HCT116 (cell line): ENCODE results near the gene DNAL4. TPM values are rescaled to one million over a fixed set of nuclear protein-coding genes. Genes with fewer than 3 reads are reported as not detected.

Experiments used
- ATAC-seq: fragments of 200-7000 bp; cut with Tn5 transposase; 2 replicates; pipeline ENCODE4 v1.9.1; 2020; ENCODE audit warnings: mild to moderate bottlenecking, moderate library complexity
- BruUV-seq: library from RNA; stranded (reverse); fragments of 400-500 nt; replicated peaks from 2 replicates; lab custom pipeline; 2021; lab: Mats Ljungman, UMichigan
- CTCF ChIA-PET: fragments of 300-600 bp; sonication (Branson Sonifier 250); formaldehyde crosslinking; loops from one replicate; lab custom pipeline; 2021; ENCODE audit warnings: antibody characterized with exemption; lab: Charles Lee
- POLR2A ChIA-PET: fragments of 300-600, 350-600 bp; sonication (Branson Sonifier 250); formaldehyde crosslinking; loops from one replicate; lab custom pipeline; 2021; ENCODE audit warnings: antibody characterized with exemption; lab: Charles Lee
- RAD21 ChIA-PET, 2 experiments: fragments of 300-600 bp; sonication (Branson Sonifier 250); formaldehyde crosslinking; loops; one replicate each; lab custom pipeline; 2023; ENCODE audit warnings: low total read pairs in 2 of 2; ENCODE audit not compliant: uncharacterized antibody in 2 of 2, unreplicated experiment in 2 of 2, low non-redundant PET in 1 of 2; lab: Charles Lee
- DNase-seq: peaks from one replicate; pipeline ENCODE4 v3.0.0-alpha.2; 2010; ENCODE audit warnings: low read depth, low spot score
- H2AFZ ChIP-seq: fragments of 200-600 bp; shearing (Covaris generic), sonication (generic); 2 replicates; pipeline ENCODE4 v1.6.1; 2017; ENCODE audit warnings: low read depth, mixed run types, mixed read lengths, antibody characterized with exemption, low read length; ENCODE audit not compliant: poor library complexity, severe bottlenecking
- H3K27ac ChIP-seq: 2 replicates; pipeline ENCODE4 v1.5.1; 2012; ENCODE audit warnings: low read depth, low read length
- H3K27me3 ChIP-seq: fragments of 200-600 bp; sonication (generic); 2 replicates; pipeline ENCODE4 v1.6.1; 2016; ENCODE audit warnings: mixed run types, low read length, mixed read lengths; ENCODE audit not compliant: insufficient read depth
- H3K36me3 ChIP-seq, 2 experiments: fragments of 200-500 bp in 1 of 2; fragments of 200-600 bp in 1 of 2; sonication (Bioruptor generic) in 1 of 2; sonication (generic) in 1 of 2; 2 replicates each; pipeline versions ENCODE4 v1.5.1 to v1.6.1; 2014 to 2016; ENCODE audit warnings: low read length in 2 of 2, inconsistent platforms in 1 of 2, mixed read lengths in 1 of 2, mixed run types in 1 of 2; ENCODE audit not compliant: insufficient read depth in 2 of 2, control insufficient read depth in 1 of 2
- H3K4me1 ChIP-seq, 2 experiments: fragments of 200-600 bp in 1 of 2; sonication (generic) in 1 of 2; 2 replicates each; pipeline versions ENCODE4 v1.5.1 to v1.6.1; 2012 to 2017; ENCODE audit warnings: low read length in 2 of 2, inconsistent platforms in 1 of 2, mild to moderate bottlenecking in 1 of 2, mixed read lengths in 1 of 2, mixed run types in 1 of 2, moderate library complexity in 1 of 2; ENCODE audit not compliant: insufficient read depth in 2 of 2, control insufficient read depth in 1 of 2
- H3K4me2 ChIP-seq: fragments of 200-600 bp; sonication (generic); 2 replicates; pipeline ENCODE4 v1.6.1; 2017; ENCODE audit warnings: mixed run types, low read length, mixed read lengths
- H3K4me3 ChIP-seq, 2 experiments: fragments of 200-600 bp in 1 of 2; sonication (generic) in 1 of 2; replicated peaks in 1 of 2; 2 replicates each; pipeline ENCODE4 v1.5.1; 2011 to 2016; ENCODE audit warnings: low read length in 2 of 2, control low read depth in 1 of 2, low read depth in 1 of 2, mild to moderate bottlenecking in 1 of 2, mixed read lengths in 1 of 2, mixed run types in 1 of 2
- H3K79me2 ChIP-seq: fragments of 200-600 bp; sonication (generic); 2 replicates; pipeline ENCODE4 v1.6.1; 2017; ENCODE audit warnings: mild to moderate bottlenecking, mixed run types, low read length, moderate library complexity, mixed read lengths; ENCODE audit not compliant: insufficient read depth
- H3K9ac ChIP-seq: fragments of 200-600 bp; sonication (generic); 2 replicates; pipeline ENCODE4 v1.6.1; 2016; ENCODE audit warnings: low read length, mixed read lengths
- H3K9me2 ChIP-seq: fragments of 200-600 bp; sonication (generic), shearing (Covaris generic); 2 replicates; pipeline ENCODE4 v1.6.1; 2017; ENCODE audit warnings: mixed run types, mild to moderate bottlenecking, moderate library complexity; ENCODE audit not compliant: insufficient read depth
- H3K9me3 ChIP-seq, 2 experiments: fragments of 200-500 bp in 1 of 2; fragments of 200-600 bp in 1 of 2; sonication (Bioruptor generic) in 1 of 2; sonication (generic) in 1 of 2; 2 replicates each; pipeline ENCODE4 v1.6.1; 2014 to 2017; ENCODE audit warnings: low read length in 2 of 2, mixed read lengths in 2 of 2, inconsistent platforms in 1 of 2, low read depth in 1 of 2, mild to moderate bottlenecking in 1 of 2, mixed run types in 1 of 2, moderate library complexity in 1 of 2; ENCODE audit not compliant: control insufficient read depth in 1 of 2, insufficient read depth in 1 of 2
- H4K20me1 ChIP-seq: fragments of 200-600 bp; sonication (generic), shearing (Covaris generic); 2 replicates; pipeline ENCODE4 v1.6.1; 2017; ENCODE audit warnings: mixed run types, mild to moderate bottlenecking, moderate library complexity; ENCODE audit not compliant: insufficient read depth
- CEBPB ChIP-seq: IDR thresholded peaks from 2 replicates; pipeline ENCODE4 v1.6.1; 2012; ENCODE audit warnings: low read depth
- ELF1 ChIP-seq: IDR thresholded peaks from 2 replicates; pipeline ENCODE4 v1.6.1; 2012; ENCODE audit warnings: low read depth, borderline replicate concordance
- POLR2AphosphoS5 ChIP-seq: IDR thresholded peaks from 2 replicates; pipeline ENCODE4 v1.6.1; 2011; ENCODE audit warnings: mild to moderate bottlenecking, low read depth, low read length, moderate library complexity
- TCF7L2 ChIP-seq: IDR thresholded peaks from 2 replicates; pipeline ENCODE4 v1.7.0; 2011; ENCODE audit warnings: borderline replicate concordance, inconsistent platforms; ENCODE audit not compliant: insufficient read depth, insufficient read length; ENCODE audit errors: extremely low read depth
- intact Hi-C: fragments of 100-400 bp; cut with micrococcal nuclease; formaldehyde crosslinking; loops from 2 replicates; pipeline ENCODE4 v1.10.0; 2022
- total RNA-seq: library from RNA; stranded (reverse); gene quantifications from one replicate; pipeline ENCODE4 v1.2.1, GENCODE V29; 2021; ENCODE audit not compliant: unreplicated experiment
- TF ChIP-seq, protein P1 (sequence below), 3 experiments: fragments of 200-600 bp in 1 of 3; sonication (generic) in 1 of 3; IDR thresholded peaks in 2 of 3; conservative IDR thresholded peaks in 1 of 3; 2 replicates each; pipeline ENCODE4 v1.5.1; 2012 to 2017; ENCODE audit warnings: low read depth in 2 of 3, low read length in 2 of 3, antibody characterized with exemption in 1 of 3, borderline replicate concordance in 1 of 3, control low read depth in 1 of 3, mild to moderate bottlenecking in 1 of 3, mixed read lengths in 1 of 3, mixed run types in 1 of 3, moderate library complexity in 1 of 3; ENCODE audit not compliant: insufficient read depth in 1 of 3
- TF ChIP-seq, protein P2 (sequence below): IDR thresholded peaks from 2 replicates; pipeline ENCODE4 v1.6.1; 2012; ENCODE audit warnings: low read depth

The DNAL4 gene
- total RNA-seq, 1 experiment from 2014 or later, result 18.3 TPM

DNA sequence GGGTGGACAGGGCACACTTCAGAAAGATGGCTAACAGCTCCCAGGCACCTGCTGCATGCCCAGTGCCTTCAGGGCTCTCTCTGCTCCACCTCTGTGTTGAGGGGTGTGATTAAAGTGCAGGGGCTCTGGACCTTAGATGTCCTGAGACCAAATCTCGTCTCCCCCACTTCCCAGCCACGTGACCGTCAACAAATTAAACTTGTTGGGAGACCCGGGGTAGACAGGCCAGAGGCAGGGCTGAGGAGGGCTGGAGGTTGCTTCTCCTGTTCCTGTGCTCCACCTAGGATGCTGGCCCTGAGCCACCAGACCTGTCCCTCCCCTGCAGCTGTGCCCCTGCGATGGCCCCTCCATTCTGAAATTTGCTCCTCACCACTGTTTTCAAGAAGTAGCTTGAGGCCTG lies 32.9 kb upstream of the DNAL4 start:
- CTCF ChIA-PET, result no interaction called here

More for the DNA sequence above, 32.9 kb upstream of the DNAL4 start:
- POLR2A ChIA-PET, result no interaction called here
- H3K27ac ChIP-seq, result no peak overlapping the region
- BruUV-seq, result no TSS peak
- H3K4me3 ChIP-seq, result no peak overlapping the region
- H3K27me3 ChIP-seq, result no peaks in the 10 kb centered on the region
- H3K4me1 ChIP-seq, result peaks cover 5 to 12% of the 10 kb centered on the region in 2 experiments
- ATAC-seq, result no peak
- no peak overlapping the region for H2AFZ ChIP-seq
- no peak overlapping the region for H3K4me2 ChIP-seq
- intact Hi-C loops, result no loop called here
- H3K36me3 ChIP-seq, result no peaks in the 10 kb centered on the region
- RAD21 ChIA-PET, result no interaction called here
- no peak overlapping the region for H3K9ac ChIP-seq
- H3K9me3 ChIP-seq, result no peaks in the 10 kb centered on the region
- H4K20me1 ChIP-seq, result no peaks in the 10 kb centered on the region
- no peak for DNase-seq
- H3K79me2 ChIP-seq, result no peaks in the 10 kb centered on the region
- TF ChIP-seq TCF7L2, result no peak
- no peak for TF ChIP-seq ELF1
- no peak for TF ChIP-seq POLR2AphosphoS5
- TF ChIP-seq, protein P1, sequence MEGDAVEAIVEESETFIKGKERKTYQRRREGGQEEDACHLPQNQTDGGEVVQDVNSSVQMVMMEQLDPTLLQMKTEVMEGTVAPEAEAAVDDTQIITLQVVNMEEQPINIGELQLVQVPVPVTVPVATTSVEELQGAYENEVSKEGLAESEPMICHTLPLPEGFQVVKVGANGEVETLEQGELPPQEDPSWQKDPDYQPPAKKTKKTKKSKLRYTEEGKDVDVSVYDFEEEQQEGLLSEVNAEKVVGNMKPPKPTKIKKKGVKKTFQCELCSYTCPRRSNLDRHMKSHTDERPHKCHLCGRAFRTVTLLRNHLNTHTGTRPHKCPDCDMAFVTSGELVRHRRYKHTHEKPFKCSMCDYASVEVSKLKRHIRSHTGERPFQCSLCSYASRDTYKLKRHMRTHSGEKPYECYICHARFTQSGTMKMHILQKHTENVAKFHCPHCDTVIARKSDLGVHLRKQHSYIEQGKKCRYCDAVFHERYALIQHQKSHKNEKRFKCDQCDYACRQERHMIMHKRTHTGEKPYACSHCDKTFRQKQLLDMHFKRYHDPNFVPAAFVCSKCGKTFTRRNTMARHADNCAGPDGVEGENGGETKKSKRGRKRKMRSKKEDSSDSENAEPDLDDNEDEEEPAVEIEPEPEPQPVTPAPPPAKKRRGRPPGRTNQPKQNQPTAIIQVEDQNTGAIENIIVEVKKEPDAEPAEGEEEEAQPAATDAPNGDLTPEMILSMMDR (IDR thresholded peaks at IDR 0.05 in 2 of 3, conservative IDR thresholded peaks at IDR 0.05 in 1 of 3; ENCODE audit: borderline replicate concordance in 1 of 3, insufficient read depth in 1 of 3, low read depth in 2 of 3, low read length in 2 of 3), result no peak
- TF ChIP-seq, protein P2, sequence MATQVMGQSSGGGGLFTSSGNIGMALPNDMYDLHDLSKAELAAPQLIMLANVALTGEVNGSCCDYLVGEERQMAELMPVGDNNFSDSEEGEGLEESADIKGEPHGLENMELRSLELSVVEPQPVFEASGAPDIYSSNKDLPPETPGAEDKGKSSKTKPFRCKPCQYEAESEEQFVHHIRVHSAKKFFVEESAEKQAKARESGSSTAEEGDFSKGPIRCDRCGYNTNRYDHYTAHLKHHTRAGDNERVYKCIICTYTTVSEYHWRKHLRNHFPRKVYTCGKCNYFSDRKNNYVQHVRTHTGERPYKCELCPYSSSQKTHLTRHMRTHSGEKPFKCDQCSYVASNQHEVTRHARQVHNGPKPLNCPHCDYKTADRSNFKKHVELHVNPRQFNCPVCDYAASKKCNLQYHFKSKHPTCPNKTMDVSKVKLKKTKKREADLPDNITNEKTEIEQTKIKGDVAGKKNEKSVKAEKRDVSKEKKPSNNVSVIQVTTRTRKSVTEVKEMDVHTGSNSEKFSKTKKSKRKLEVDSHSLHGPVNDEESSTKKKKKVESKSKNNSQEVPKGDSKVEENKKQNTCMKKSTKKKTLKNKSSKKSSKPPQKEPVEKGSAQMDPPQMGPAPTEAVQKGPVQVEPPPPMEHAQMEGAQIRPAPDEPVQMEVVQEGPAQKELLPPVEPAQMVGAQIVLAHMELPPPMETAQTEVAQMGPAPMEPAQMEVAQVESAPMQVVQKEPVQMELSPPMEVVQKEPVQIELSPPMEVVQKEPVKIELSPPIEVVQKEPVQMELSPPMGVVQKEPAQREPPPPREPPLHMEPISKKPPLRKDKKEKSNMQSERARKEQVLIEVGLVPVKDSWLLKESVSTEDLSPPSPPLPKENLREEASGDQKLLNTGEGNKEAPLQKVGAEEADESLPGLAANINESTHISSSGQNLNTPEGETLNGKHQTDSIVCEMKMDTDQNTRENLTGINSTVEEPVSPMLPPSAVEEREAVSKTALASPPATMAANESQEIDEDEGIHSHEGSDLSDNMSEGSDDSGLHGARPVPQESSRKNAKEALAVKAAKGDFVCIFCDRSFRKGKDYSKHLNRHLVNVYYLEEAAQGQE, result no peak
- no peak for TF ChIP-seq CEBPB
- no peaks in the 10 kb centered on the region for H3K9me2 ChIP-seq
